ENCODE measurements around the gene GIPC3. TPM values are rescaled to one million over a fixed set of nuclear protein-coding genes. Genes with fewer than 3 reads are reported as not detected.

The GIPC3 gene
- total and polyA plus RNA-seq, 2 experiments from 2014 or later, result 0.48 to 0.59 TPM

- TF ChIP-seq ZNF462 (CRISPR knock-in tag; IDR thresholded peaks at IDR 0.05) (no peak), REST (IDR thresholded peaks at IDR 0.05; ENCODE audit: unreplicated experiment) (no peak), ETS1 (IDR thresholded peaks at IDR 0.05) (no peak), POLR2AphosphoS5 (IDR thresholded peaks at IDR 0.05; ENCODE audit: low read depth) (no peak), CTCF (conservative IDR thresholded peaks at IDR 0.05; ENCODE audit: low read depth in 2 of 2) (no peak), STAT1 (IDR thresholded peaks at IDR 0.05; ENCODE audit: unreplicated experiment) (no peak), CREB1 (CRISPR knock-in tag; IDR thresholded peaks at IDR 0.05; ENCODE audit: low read depth) (no peak)
Measured at GRCh38 chr19:3621689-3622088, 36.4 kb downstream of the GIPC3 start (continued).
